Hindlimb muscle (tissue), 1 donor: ENCODE measurements around the gene MFAP4. TPM values are rescaled to one million over a fixed set of nuclear protein-coding genes. Genes with fewer than 3 reads are reported as not detected.

Experiments
- polyA plus RNA-seq: library from polyadenylated mRNA; unstranded; fragments of 120-200 nt; gene quantifications from one replicate; pipeline ENCODE4 v1.2.1, GENCODE V29; 2013; ENCODE audit not compliant: insufficient read length

Gene MFAP4
- polyA plus RNA-seq, 1 donor: 233 TPM

Other genes starting within 250 kb of the MFAP4 start
- gene EPN2, start 149.8 kb downstream of the MFAP4 start, polyA plus RNA-seq: 28.8 TPM
- gene B9D1, start 24.5 kb downstream of the MFAP4 start, polyA plus RNA-seq: 6.1 TPM
- gene MAPK7, start 8.7 kb downstream of the MFAP4 start, polyA plus RNA-seq: 23.5 TPM
- gene RNF112, start 24.0 kb upstream of the MFAP4 start, polyA plus RNA-seq: 1.9 TPM
- gene SLC47A1, start 146.7 kb upstream of the MFAP4 start, polyA plus RNA-seq: 1.3 TPM